NOMO-1 treated with dmso at 0.1 percent for 144 hours (cell line): ENCODE measurements around the gene FYTTD1.

ENCODE experiments used
- DNase-seq: peaks from one replicate; lab custom pipeline; 2025; ENCODE audit not compliant: unreplicated experiment; lab: John Stamatoyannopoulos, UW

Gene FYTTD1

DNA sequence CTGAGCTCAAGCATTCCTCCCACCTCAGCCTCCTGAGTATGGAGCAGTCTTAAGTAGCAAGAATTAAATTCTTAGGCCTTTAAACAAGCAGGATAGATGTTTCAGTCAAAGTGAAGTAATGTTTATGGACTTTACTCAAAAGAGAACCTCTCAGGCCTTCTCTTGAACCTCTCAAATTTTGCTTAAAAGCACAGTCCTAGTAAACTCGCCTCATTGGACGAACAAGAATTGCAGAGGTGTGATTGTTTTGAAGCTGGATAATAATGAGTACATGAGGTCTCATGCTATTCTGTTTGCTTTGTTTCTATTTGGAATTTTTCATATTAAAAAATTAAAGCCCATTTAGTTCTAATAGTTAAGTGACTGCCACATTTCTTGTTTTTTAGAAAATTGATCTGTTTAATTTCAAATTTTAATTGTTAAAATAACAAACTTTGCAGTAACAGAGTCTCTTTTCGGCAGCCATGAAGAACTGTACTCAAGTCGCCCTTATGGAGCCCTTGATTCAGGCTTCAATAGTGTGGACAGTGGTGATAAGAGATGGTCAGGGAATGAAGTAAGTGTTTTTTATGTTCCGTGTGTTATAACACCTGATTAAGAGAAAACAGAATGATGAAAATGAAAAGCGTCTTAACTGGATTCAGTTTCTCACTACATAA is 80.8 kb downstream of the FYTTD1 start:
- no peak for DNase-seq

DNA sequence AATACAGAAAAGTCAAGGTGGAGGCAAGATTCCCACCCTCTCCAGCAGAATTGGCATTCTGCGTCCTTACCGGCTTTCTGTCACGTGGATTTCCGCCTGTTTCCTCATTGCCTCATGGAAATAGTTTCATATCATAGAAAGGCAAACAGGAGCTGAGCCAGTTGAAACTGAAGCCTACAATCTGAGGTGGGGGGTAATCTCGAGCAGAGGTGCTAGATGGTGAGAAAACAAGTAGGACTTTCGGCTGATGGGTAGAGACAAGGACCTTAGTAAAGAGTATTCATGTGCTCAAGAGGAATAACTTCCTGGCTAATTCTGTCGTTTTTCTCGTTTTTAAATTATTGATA is 81.3 kb downstream of the FYTTD1 start:
- no peak for DNase-seq

GRCh38 chr3:197833930-197834715 is 84.4 kb downstream of the FYTTD1 start:
- DNase-seq: no peak

DNA sequence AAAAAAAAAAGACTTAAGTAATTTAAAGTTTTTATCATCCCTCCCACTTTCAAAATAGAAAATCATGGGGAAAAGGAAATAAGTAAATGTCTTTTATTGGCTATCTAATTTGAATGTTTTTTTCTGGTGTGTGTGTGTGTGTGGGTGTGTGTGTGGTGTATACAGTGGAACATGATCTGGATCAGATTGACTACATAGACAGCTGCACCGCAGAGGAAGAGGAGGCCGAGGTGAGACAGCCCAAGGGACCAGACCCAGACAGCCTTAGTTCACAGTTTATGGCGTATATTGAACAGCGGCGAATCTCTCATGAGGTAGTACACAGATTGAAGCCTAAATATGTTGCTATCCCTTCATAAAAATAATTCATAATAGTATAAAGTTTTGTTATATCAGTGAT is 85.8 kb downstream of the FYTTD1 start:
- no peak for DNase-seq

- no peak for DNase-seq
Measured at GRCh38 chr3:197836244-197836643, 86.6 kb downstream of the FYTTD1 start.
